Esophagus muscularis mucosa (tissue), 4 donors: ENCODE results near the gene COL8A2. TPM values are rescaled to one million over a fixed set of nuclear protein-coding genes. Genes with fewer than 3 reads are reported as not detected.

Experiments
- DNase-seq: peaks from one replicate; pipeline ENCODE4 v3.0.0-alpha.2; 2017; ENCODE audit errors: extremely low spot score
- H3K27ac ChIP-seq, 4 donors: fragments of 200-600 bp; sonication (generic); replicated peaks in 1 of 4; 1 replicate in 3 of 4; 2 replicates in 1 of 4; pipeline ENCODE4 v1.5.1; 2016 to 2019; ENCODE audit warnings: mild to moderate bottlenecking in 1 of 4
- H3K27me3 ChIP-seq, 4 donors: fragments of 200-600 bp; sonication (generic); one replicate each; pipeline versions ENCODE4 v1.5.1 to v1.6.0; 2016 to 2019
- H3K36me3 ChIP-seq, 4 donors: fragments of 200-600 bp; sonication (generic); one replicate each; pipeline ENCODE4 v1.5.1; 2016 to 2019
- H3K4me1 ChIP-seq, 4 donors: fragments of 200-600 bp; sonication (generic); one replicate each; pipeline ENCODE4 v1.5.1; 2016 to 2019
- H3K4me3 ChIP-seq, 4 donors: fragments of 200-600 bp; sonication (generic); 1 replicate in 2 of 4; 2 replicates in 2 of 4; pipeline ENCODE4 v1.5.1; 2016 to 2019; ENCODE audit warnings: mild to moderate bottlenecking in 4 of 4, moderate library complexity in 1 of 4
- H3K9me3 ChIP-seq, 4 donors: fragments of 200-600 bp; sonication (generic); 1 replicate in 3 of 4; 2 replicates in 1 of 4; pipeline ENCODE4 v1.5.1; 2016 to 2019
- CTCF ChIP-seq, 3 experiments: fragments of 200-600 bp in 2 of 3; fragments of 450-650 bp in 1 of 3; sonication (generic) in 2 of 3; IDR thresholded peaks; one replicate each; pipeline ENCODE4 v1.5.1; 2017 to 2019; ENCODE audit warnings: antibody characterized with exemption in 3 of 3, mild to moderate bottlenecking in 2 of 3, moderate library complexity in 1 of 3
- EP300 ChIP-seq: sonication (generic); formaldehyde crosslinking; IDR thresholded peaks from one replicate; pipeline ENCODE4 v1.6.1; 2017; ENCODE audit warnings: antibody characterized with exemption
- POLR2A ChIP-seq: fragments of 450-650 bp; IDR thresholded peaks from one replicate; pipeline ENCODE4 v1.6.1; 2017; ENCODE audit warnings: antibody characterized with exemption, moderate library complexity, mild to moderate bottlenecking, low read depth
- POLR2AphosphoS5 ChIP-seq, 2 donors: sonication (generic); formaldehyde crosslinking; IDR thresholded peaks; one replicate each; pipeline ENCODE4 v1.6.1; 2017; ENCODE audit warnings: antibody characterized with exemption in 2 of 2
- WGBS: methylation state at CpG from one replicate; pipeline ENCODE4 v1.1.5; 2018; 5-methylcytosine and 5-hydroxymethylcytosine counted together
- intact Hi-C: fragments of 100-400 bp; cut with DNase I; formaldehyde crosslinking; loops from one replicate; pipeline ENCODE4 v1.15.1; 2023
- total RNA-seq, 4 donors: library from RNA; depleted of rRNA; stranded (reverse); fragments of >200 nt; gene quantifications; one replicate each; pipeline versions ENCODE4 v1.1.0 to v1.2.1, GENCODE V29; 2016

Gene COL8A2
- total RNA-seq, 4 donors from 2014 or later = 20.7 to 57.4 (median 34.7) TPM

- Histone ChIP-seq H3K36me3 (peaks cover 28 to 69% (median 60%) of the 10 kb centered on the region in 4 donors), H3K4me3 (no peak overlapping the region), H3K9me3 (no peaks in the 10 kb centered on the region), H3K4me1 (peaks cover 11 to 64% (median 50%) of the 10 kb centered on the region in 4 donors), H3K27ac (peak overlapping the region in 1 of 4 donors; percentile 40), H3K27me3 (no peaks in the 10 kb centered on the region)
- TF ChIP-seq EP300 (no peak), POLR2AphosphoS5 (IDR thresholded peaks at IDR 0.05) (no peak), CTCF (IDR thresholded peaks at IDR 0.05) (no peak), POLR2A (no peak)
- intact Hi-C loops = loop anchor here (5.0 kb wide), 2 partner anchors 93 to 193 kb away; no protein-coding TSS in a partner anchor
- DNase-seq = no peak
- 72% methylated on average over 7 of the region's 8 CpGs for WGBS
These were observed 30.4 kb downstream of the COL8A2 start for GRCh38 chr1:36094621-36095061.

DNA sequence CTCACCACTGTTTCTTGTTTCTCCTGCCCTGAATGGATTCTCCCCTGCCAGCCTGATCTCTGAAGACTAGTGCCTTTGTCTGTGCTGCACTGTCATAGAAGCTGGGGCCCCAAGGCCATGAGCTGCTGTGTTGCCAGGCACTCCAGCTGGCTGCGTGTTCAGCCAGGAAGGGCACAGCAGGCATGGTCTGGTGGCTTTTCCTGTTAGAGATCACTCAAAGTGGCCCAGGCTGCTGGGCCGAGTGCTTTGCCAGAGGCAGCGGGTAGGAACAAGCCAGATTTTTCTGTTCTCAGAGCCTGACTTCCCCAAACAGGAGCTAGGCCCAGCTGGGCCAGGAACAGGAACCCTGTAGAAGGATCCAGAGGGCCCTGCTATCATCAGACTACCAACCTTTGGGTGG is 31.1 kb downstream of the COL8A2 start:
- Histone ChIP-seq H3K27me3 (no peaks in the 10 kb centered on the region), H3K9me3 (no peaks in the 10 kb centered on the region), H3K36me3 (peaks cover 28 to 69% (median 60%) of the 10 kb centered on the region in 4 donors), H3K4me1 (peaks cover 15 to 62% (median 52%) of the 10 kb centered on the region in 4 donors), H3K4me3 (no peak overlapping the region), H3K27ac (peak overlapping the region in 2 of 4 donors; percentile 33 to 40)
- no peak for DNase-seq
- WGBS = 74% methylated on average over 2 of the region's 3 CpGs
- TF ChIP-seq CTCF (IDR thresholded peaks at IDR 0.05) (no peak), EP300 (no peak), POLR2A (no peak), POLR2AphosphoS5 (IDR thresholded peaks at IDR 0.05) (no peak)
- intact Hi-C loops = no loop called here

GRCh38 chr1:36093226-36093625 is 31.8 kb downstream of the COL8A2 start:
- H3K27ac ChIP-seq = no peak overlapping the region
- WGBS = 100% methylated on average over 1 of the region's 7 CpGs
- no peak overlapping the region for H3K4me3 ChIP-seq
- TF ChIP-seq EP300 (no peak), POLR2AphosphoS5 (IDR thresholded peaks at IDR 0.05) (no peak), POLR2A (no peak), CTCF (IDR thresholded peaks at IDR 0.05) (no peak)
- intact Hi-C loops = no loop called here
- H3K27me3 ChIP-seq = no peaks in the 10 kb centered on the region
- peaks cover 17 to 66% (median 56%) of the 10 kb centered on the region in 4 donors for H3K4me1 ChIP-seq
- H3K36me3 ChIP-seq = peaks cover 28 to 69% (median 60%) of the 10 kb centered on the region in 4 donors
- no peak for DNase-seq
- no peaks in the 10 kb centered on the region for H3K9me3 ChIP-seq

GRCh38 chr1:36092798-36093185 is 32.2 kb downstream of the COL8A2 start:
- H3K36me3 ChIP-seq = peaks cover 28 to 67% (median 60%) of the 10 kb centered on the region in 4 donors
- no peak overlapping the region for H3K4me3 ChIP-seq
- TF ChIP-seq CTCF (IDR thresholded peaks at IDR 0.05) (no peak), POLR2A (no peak), EP300 (no peak), POLR2AphosphoS5 (IDR thresholded peaks at IDR 0.05) (no peak)
- 86% methylated on average over 9 of the region's 9 CpGs for WGBS
- H3K4me1 ChIP-seq = peaks cover 19 to 68% (median 59%) of the 10 kb centered on the region in 4 donors
- intact Hi-C loops = no loop called here
- no peaks in the 10 kb centered on the region for H3K9me3 ChIP-seq
- DNase-seq = no peak
- no peaks in the 10 kb centered on the region for H3K27me3 ChIP-seq
- H3K27ac ChIP-seq = no peak overlapping the region
